ENCODE measurements around the gene MAML2.

- TF ChIP-seq ZNF253 (CRISPR knock-in tag; conservative IDR thresholded peaks at IDR 0.05) (no peak), PTBP1 (IDR thresholded peaks at IDR 0.05; ENCODE audit: low read depth, low read length) (no peak), REST (IDR thresholded peaks at IDR 0.05; ENCODE audit: borderline replicate concordance) (no peak), REST (CRISPR knock-in tag; IDR thresholded peaks at IDR 0.05; ENCODE audit: low read depth) (no peak), KDM1A (IDR thresholded peaks at IDR 0.05) (no peak), RB1 (IDR thresholded peaks at IDR 0.05; ENCODE audit: low read depth) (no peak), EP300 (IDR thresholded peaks at IDR 0.05; ENCODE audit: low read length) (no peak), ELF4 (CRISPR knock-in tag; IDR thresholded peaks at IDR 0.05) (no peak), HMGN3 (IDR thresholded peaks at IDR 0.05; ENCODE audit: borderline replicate concordance, extremely low read depth, insufficient read length, low read depth, low read length) (no peak), RFX7 (CRISPR knock-in tag; IDR thresholded peaks at IDR 0.05) (no peak), ZBTB5 (IDR thresholded peaks at IDR 0.05) (no peak), PURB (CRISPR knock-in tag; IDR thresholded peaks at IDR 0.05; ENCODE audit: low read depth) (no peak)
- TF ChIP-seq, protein P1, sequence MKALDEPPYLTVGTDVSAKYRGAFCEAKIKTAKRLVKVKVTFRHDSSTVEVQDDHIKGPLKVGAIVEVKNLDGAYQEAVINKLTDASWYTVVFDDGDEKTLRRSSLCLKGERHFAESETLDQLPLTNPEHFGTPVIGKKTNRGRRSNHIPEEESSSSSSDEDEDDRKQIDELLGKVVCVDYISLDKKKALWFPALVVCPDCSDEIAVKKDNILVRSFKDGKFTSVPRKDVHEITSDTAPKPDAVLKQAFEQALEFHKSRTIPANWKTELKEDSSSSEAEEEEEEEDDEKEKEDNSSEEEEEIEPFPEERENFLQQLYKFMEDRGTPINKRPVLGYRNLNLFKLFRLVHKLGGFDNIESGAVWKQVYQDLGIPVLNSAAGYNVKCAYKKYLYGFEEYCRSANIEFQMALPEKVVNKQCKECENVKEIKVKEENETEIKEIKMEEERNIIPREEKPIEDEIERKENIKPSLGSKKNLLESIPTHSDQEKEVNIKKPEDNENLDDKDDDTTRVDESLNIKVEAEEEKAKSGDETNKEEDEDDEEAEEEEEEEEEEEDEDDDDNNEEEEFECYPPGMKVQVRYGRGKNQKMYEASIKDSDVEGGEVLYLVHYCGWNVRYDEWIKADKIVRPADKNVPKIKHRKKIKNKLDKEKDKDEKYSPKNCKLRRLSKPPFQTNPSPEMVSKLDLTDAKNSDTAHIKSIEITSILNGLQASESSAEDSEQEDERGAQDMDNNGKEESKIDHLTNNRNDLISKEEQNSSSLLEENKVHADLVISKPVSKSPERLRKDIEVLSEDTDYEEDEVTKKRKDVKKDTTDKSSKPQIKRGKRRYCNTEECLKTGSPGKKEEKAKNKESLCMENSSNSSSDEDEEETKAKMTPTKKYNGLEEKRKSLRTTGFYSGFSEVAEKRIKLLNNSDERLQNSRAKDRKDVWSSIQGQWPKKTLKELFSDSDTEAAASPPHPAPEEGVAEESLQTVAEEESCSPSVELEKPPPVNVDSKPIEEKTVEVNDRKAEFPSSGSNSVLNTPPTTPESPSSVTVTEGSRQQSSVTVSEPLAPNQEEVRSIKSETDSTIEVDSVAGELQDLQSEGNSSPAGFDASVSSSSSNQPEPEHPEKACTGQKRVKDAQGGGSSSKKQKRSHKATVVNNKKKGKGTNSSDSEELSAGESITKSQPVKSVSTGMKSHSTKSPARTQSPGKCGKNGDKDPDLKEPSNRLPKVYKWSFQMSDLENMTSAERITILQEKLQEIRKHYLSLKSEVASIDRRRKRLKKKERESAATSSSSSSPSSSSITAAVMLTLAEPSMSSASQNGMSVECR (CRISPR knock-in tag; IDR thresholded peaks at IDR 0.05): no peak
- TF ChIP-seq, protein P2, sequence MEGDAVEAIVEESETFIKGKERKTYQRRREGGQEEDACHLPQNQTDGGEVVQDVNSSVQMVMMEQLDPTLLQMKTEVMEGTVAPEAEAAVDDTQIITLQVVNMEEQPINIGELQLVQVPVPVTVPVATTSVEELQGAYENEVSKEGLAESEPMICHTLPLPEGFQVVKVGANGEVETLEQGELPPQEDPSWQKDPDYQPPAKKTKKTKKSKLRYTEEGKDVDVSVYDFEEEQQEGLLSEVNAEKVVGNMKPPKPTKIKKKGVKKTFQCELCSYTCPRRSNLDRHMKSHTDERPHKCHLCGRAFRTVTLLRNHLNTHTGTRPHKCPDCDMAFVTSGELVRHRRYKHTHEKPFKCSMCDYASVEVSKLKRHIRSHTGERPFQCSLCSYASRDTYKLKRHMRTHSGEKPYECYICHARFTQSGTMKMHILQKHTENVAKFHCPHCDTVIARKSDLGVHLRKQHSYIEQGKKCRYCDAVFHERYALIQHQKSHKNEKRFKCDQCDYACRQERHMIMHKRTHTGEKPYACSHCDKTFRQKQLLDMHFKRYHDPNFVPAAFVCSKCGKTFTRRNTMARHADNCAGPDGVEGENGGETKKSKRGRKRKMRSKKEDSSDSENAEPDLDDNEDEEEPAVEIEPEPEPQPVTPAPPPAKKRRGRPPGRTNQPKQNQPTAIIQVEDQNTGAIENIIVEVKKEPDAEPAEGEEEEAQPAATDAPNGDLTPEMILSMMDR (IDR thresholded peaks at IDR 0.05 in 2 of 3, conservative IDR thresholded peaks at IDR 0.05 in 1 of 3; ENCODE audit: insufficient read depth in 2 of 3, low read depth in 1 of 3, low read length in 3 of 3): no peak
Observed at GRCh38 chr11:96096360-96096759, 246.6 kb downstream of the MAML2 start.

Data from K562 (cell line).